ENCODE measurements around the gene SFMBT1.

Gene SFMBT1, protein sequence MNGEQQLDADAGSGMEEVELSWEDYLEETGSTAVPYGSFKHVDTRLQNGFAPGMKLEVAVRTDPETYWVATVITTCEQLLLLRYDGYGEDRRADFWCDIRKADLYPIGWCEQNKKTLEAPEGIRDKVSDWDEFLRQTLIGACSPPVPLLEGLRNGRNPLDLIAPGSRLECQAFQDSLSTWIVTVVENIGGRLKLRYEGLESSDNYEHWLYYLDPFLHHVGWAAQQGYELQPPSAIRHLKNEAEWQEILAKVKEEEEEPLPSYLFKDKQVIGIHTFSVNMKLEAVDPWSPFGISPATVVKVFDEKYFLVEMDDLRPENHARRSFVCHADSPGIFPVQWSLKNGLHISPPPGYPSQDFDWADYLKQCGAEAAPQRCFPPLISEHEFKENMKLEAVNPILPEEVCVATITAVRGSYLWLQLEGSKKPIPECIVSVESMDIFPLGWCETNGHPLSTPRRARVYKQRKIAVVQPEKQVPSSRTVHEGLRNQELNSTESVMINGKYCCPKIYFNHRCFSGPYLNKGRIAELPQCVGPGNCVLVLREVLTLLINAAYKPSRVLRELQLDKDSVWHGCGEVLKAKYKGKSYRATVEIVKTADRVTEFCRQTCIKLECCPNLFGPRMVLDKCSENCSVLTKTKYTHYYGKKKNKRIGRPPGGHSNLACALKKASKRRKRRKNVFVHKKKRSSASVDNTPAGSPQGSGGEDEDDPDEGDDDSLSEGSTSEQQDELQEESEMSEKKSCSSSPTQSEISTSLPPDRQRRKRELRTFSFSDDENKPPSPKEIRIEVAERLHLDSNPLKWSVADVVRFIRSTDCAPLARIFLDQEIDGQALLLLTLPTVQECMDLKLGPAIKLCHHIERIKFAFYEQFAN

DNA sequence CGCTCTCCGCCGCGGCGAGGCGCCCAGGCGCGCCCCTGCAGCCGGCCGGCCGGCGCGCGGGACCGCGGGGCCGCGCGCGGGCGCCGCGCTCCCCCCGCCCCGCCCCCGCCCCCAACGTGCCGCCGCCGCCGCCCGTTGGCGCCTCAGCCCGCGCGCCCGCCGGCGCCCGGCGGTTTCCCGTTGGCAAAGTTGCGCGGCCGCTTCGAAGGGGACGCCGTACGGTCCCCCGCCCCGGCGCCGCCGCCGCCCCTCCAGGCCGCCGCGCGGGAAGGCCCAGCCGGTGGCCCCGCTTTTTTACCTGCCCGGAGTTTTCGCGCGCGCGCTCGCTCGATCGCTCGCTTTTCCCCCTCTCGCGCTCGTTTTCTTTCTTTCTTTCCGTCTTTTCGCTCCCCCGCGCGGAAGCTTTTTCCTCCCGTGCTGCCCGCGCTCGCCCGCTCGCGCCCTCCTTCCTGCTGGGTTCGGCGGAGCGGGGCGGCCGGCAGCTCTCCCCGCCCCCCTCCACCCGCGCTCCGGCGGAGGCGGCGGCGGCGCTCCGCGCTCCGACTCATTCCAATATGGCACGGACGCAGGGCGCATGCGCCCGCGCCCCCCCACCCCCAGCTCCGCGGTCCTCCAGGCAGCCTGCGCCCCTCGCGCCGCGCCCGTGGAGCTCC, at the start of gene SFMBT1:
Gene SFMBT1, minus strand, starts transcription at position 556 of the 653 bp plus-strand sequence. CDS start 76,945 bp downstream, outside the sequence.
- Histone ChIP-seq H3K4me3 (peak within 1 kb of the TSS; percentile 95), H3K27ac (peak within 1 kb of the TSS; percentile 72 to 93)
- TF ChIP-seq, protein P1, sequence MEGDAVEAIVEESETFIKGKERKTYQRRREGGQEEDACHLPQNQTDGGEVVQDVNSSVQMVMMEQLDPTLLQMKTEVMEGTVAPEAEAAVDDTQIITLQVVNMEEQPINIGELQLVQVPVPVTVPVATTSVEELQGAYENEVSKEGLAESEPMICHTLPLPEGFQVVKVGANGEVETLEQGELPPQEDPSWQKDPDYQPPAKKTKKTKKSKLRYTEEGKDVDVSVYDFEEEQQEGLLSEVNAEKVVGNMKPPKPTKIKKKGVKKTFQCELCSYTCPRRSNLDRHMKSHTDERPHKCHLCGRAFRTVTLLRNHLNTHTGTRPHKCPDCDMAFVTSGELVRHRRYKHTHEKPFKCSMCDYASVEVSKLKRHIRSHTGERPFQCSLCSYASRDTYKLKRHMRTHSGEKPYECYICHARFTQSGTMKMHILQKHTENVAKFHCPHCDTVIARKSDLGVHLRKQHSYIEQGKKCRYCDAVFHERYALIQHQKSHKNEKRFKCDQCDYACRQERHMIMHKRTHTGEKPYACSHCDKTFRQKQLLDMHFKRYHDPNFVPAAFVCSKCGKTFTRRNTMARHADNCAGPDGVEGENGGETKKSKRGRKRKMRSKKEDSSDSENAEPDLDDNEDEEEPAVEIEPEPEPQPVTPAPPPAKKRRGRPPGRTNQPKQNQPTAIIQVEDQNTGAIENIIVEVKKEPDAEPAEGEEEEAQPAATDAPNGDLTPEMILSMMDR (IDR thresholded peaks at IDR 0.05) = no peak
- DNase-seq (ENCODE audit: low spot score) = peak; percentile 74

DNA sequence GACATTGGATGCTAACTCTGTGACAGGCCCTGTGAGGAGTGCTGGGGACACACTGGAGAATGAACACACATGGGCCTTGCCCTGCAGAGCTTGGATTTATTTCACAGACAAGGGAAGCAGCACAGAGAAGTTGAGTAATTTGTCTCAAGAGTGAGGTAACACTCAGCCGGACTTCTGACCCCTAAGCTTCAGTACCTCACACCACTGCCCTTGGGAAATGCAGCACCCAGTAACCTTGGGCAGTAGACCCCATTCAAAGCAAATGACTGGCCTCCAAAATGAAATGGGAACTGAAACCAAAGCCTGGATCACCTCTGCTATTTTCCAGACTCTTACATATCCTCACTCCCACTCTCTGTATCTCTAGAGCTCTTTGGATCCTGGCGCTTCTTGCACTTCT, 47.1 kb upstream of the SFMBT1 start:
- Histone ChIP-seq H3K4me3 (no peak overlapping the region), H3K27ac (no peak overlapping the region)
- TF ChIP-seq, protein P1 (IDR thresholded peaks at IDR 0.05) = no peak
- no peak for DNase-seq (ENCODE audit: low spot score)

DNA sequence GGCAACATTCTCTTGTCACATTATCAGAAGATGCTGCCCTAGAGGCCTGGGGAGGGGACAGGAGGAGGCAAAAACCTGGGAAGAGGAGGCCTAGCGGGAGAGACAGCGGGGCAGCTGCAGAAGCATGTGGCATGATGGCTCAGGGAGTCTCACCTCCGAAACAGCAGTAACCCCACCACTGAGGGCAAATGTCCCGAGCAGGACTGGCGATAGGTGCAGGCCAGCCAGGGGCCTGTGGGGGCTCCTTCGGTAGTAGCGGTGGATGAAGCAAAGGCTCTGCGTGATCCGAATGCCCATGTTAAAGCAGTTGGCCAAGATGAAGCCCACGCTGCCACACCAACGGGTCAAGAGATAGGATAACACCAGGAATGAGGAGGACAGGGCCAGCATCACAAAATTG, 46.3 kb upstream of the SFMBT1 start:
- TF ChIP-seq, protein P1 (IDR thresholded peaks at IDR 0.05) = no peak
- DNase-seq (ENCODE audit: low spot score) = no peak

DNA sequence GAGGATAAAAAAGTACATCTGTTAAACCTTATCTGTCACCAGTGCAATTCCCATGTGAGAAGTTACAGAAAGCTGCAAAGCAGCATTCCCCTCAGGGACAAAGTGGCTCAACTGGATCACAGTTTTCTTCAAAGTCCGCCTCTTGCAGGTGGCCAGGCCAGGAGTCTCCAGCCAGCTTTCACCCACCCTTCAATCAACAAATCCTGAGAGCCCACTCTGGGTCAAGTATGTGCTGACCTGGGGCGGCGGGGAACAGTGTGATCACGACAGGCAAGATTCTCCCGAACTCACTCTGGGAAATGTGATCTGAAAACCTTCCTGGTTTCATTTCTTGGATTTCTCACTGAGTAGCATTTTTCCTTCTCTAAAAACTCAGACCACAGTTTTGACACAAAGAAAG, 45.1 kb upstream of the SFMBT1 start:
- H3K4me3 ChIP-seq = no peak overlapping the region
- no peak for DNase-seq (ENCODE audit: low spot score)
- H3K27ac ChIP-seq = no peak overlapping the region
- TF ChIP-seq, protein P1 (IDR thresholded peaks at IDR 0.05) = no peak

More for the DNA sequence above, 46.3 kb upstream of the SFMBT1 start:
- H3K27ac ChIP-seq = no peak overlapping the region
- no peak overlapping the region for H3K4me3 ChIP-seq

DNA sequence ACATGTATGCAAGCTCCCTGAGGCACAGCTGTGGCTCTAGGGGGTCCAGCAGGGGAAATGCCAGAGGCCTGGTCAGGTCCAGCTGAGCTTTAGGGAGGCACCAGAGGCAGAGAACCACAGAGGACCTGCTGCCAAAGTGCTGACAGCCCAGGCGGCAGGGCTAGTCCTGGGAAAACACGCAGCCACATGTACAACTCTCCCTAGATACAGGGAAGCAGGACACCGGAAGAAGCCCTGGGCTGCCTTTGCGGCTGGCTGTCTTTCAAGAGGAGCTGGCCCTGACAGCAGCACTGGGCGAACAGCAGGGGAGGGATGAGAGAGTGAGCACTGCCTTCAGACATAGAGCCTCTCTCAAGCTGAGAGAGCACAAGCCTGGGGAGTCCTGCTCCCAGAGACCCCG, 43.6 kb upstream of the SFMBT1 start:
- H3K4me3 ChIP-seq = no peak overlapping the region
- H3K27ac ChIP-seq = no peak overlapping the region
- DNase-seq (ENCODE audit: low spot score) = peak; percentile 58
- TF ChIP-seq, protein P1 (IDR thresholded peaks at IDR 0.05) = no peak

DNA sequence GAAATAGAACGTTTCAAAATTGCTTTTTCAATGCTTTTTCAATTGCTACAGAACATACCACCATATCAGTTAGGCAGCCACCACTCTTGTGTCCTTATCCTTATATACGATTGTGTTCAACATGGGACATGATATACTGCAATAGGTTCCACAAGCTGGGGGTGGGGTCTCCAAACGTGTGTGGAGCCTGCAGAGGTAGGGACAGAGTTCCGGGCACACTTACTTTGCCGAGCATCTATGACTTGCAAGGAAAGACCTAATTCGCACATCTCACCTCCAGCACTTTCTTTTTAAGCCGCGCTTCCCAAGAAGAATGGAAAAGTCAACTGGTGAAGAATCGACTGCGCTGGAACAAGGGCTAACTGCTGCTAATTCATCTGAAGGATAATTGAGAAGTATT, 39.6 kb upstream of the SFMBT1 start:
- Histone ChIP-seq H3K27ac (no peak overlapping the region), H3K4me3 (no peak overlapping the region)
- TF ChIP-seq, protein P1 (IDR thresholded peaks at IDR 0.05) = no peak
- peak; percentile 4 for DNase-seq (ENCODE audit: low spot score)

Data from coronary artery (tissue), 2 donors.